IMR-90 (cell line): Measurements from ENCODE around the gene PDCD2. TPM values are rescaled to one million over a fixed set of nuclear protein-coding genes. Genes with fewer than 3 reads are reported as not detected.

ENCODE experiments used
- ATAC-seq: fragments of 200-7000 bp; cut with Tn5 transposase; 2 replicates; pipeline ENCODE4 v1.9.1; 2020; ENCODE audit warnings: low read depth, mild to moderate bottlenecking, moderate library complexity
- BruUV-seq: library from RNA; stranded (reverse); fragments of 400-500 nt; replicated peaks from 2 replicates; lab custom pipeline; 2021; lab: Mats Ljungman, UMichigan
- CTCF ChIA-PET: fragments of 300-600 bp; formaldehyde crosslinking; extraction: SDS; loops from one replicate; lab custom pipeline; 2021; ENCODE audit warnings: antibody characterized with exemption; lab: Yijun Ruan, JAX
- POLR2A ChIA-PET: fragments of 300-600 bp; sonication (Branson Sonifier 250); formaldehyde crosslinking; loops from one replicate; lab custom pipeline; 2022; ENCODE audit warnings: antibody characterized with exemption; ENCODE audit not compliant: unreplicated experiment; lab: Charles Lee
- DNase-seq: peaks from one replicate; pipeline ENCODE4 v3.0.0; 2013
- H2AFZ ChIP-seq: replicated peaks from 2 replicates; pipeline ENCODE3; 2013; ENCODE audit warnings: low read length, mild to moderate bottlenecking; ENCODE audit not compliant: poor library complexity
- H2AK5ac ChIP-seq: 2 replicates; pipeline ENCODE4 v1.6.1; 2013; ENCODE audit warnings: low read depth, low read length, inconsistent platforms
- H2AK9ac ChIP-seq: replicated peaks from 2 replicates; pipeline ENCODE3; 2013; ENCODE audit warnings: mild to moderate bottlenecking, low read depth, low read length, moderate library complexity; ENCODE audit not compliant: poor library complexity
- H2BK120ac ChIP-seq: 2 replicates; pipeline ENCODE4 v1.6.1; 2013; ENCODE audit warnings: low read depth, low read length, inconsistent platforms
- H2BK15ac ChIP-seq: 3 replicates; pipeline ENCODE4 v1.6.1; 2013; ENCODE audit warnings: low read depth, low read length, inconsistent platforms
- H2BK20ac ChIP-seq: 2 replicates; pipeline ENCODE4 v1.6.1; 2013; ENCODE audit warnings: low read depth, mild to moderate bottlenecking, inconsistent platforms, low read length, moderate library complexity
- H2BK5ac ChIP-seq: 2 replicates; pipeline ENCODE4 v1.6.1; 2013; ENCODE audit warnings: mild to moderate bottlenecking, low read depth, low read length, inconsistent platforms; ENCODE audit not compliant: poor library complexity, severe bottlenecking
- H3K14ac ChIP-seq: replicated peaks from 2 replicates; pipeline ENCODE4 v1.6.1; 2013; ENCODE audit warnings: low read depth, low read length, inconsistent platforms
- H3K18ac ChIP-seq: 2 replicates; pipeline ENCODE4 v1.6.1; 2013; ENCODE audit warnings: low read depth, low read length, control low read depth
- H3K23ac ChIP-seq: 2 replicates; pipeline ENCODE4 v1.6.1; 2013; ENCODE audit warnings: low read depth, low read length, inconsistent platforms
- H3K27ac ChIP-seq: 2 replicates; pipeline ENCODE4 v1.5.1; 2013; ENCODE audit warnings: mild to moderate bottlenecking, control low read depth, low read length; ENCODE audit not compliant: insufficient read depth
- H3K27me3 ChIP-seq: 2 replicates; pipeline ENCODE4 v1.6.1; 2013; ENCODE audit warnings: low read length; ENCODE audit not compliant: control insufficient read depth, insufficient read depth
- H3K36me3 ChIP-seq: 2 replicates; pipeline ENCODE4 v1.6.1; 2013; ENCODE audit warnings: low read length, mixed read lengths; ENCODE audit not compliant: control insufficient read depth, insufficient read depth
- H3K4ac ChIP-seq: 2 replicates; pipeline ENCODE4 v1.6.1; 2013; ENCODE audit warnings: low read depth, low read length, inconsistent platforms
- H3K4me1 ChIP-seq: 2 replicates; pipeline ENCODE4 v1.6.1; 2013; ENCODE audit warnings: low read length, mixed read lengths; ENCODE audit not compliant: control insufficient read depth, insufficient read depth
- H3K4me2 ChIP-seq: 2 replicates; pipeline ENCODE4 v1.6.1; 2013; ENCODE audit warnings: low read depth, mild to moderate bottlenecking, control low read depth, low read length, moderate library complexity
- H3K4me3 ChIP-seq: 2 replicates; pipeline ENCODE4 v1.5.1; 2013; ENCODE audit warnings: low read depth, mild to moderate bottlenecking, control low read depth, low read length, moderate library complexity; ENCODE audit not compliant: insufficient read depth
- H3K56ac ChIP-seq: 2 replicates; pipeline ENCODE4 v1.6.1; 2013; ENCODE audit warnings: low read length, inconsistent platforms; ENCODE audit not compliant: insufficient read depth; ENCODE audit errors: extremely low read depth
- H3K79me1 ChIP-seq, 2 experiments: 2 replicates each; pipeline ENCODE4 v1.6.1; 2013; ENCODE audit warnings: low read length in 2 of 2, inconsistent platforms in 1 of 2, low read depth in 1 of 2
- H3K9ac ChIP-seq: 2 replicates; pipeline ENCODE4 v1.6.1; 2013; ENCODE audit warnings: low read depth, low read length, control low read depth
- H3K9me1 ChIP-seq: 2 replicates; pipeline ENCODE4 v1.6.1; 2013; ENCODE audit warnings: low read length, inconsistent platforms; ENCODE audit not compliant: insufficient read depth
- H3K9me3 ChIP-seq: 2 replicates; pipeline ENCODE4 v1.6.1; 2013; ENCODE audit warnings: low read length; ENCODE audit not compliant: control insufficient read depth, insufficient read depth
- H4K20me1 ChIP-seq: 2 replicates; pipeline ENCODE4 v1.6.1; 2013; ENCODE audit warnings: low read length, inconsistent platforms; ENCODE audit not compliant: insufficient read depth
- H4K5ac ChIP-seq: 2 replicates; pipeline ENCODE4 v1.6.1; 2013; ENCODE audit warnings: mild to moderate bottlenecking, low read depth, low read length, control low read depth
- H4K8ac ChIP-seq, 2 experiments: 2 replicates each; pipeline ENCODE4 v1.6.1; 2013; ENCODE audit warnings: low read depth in 2 of 2, low read length in 2 of 2, control low read depth in 1 of 2, inconsistent platforms in 1 of 2
- H4K91ac ChIP-seq: 2 replicates; pipeline ENCODE4 v1.6.1; 2013; ENCODE audit warnings: low read depth, low read length, inconsistent platforms; ENCODE audit not compliant: insufficient read depth
- CHD1 ChIP-seq: IDR thresholded peaks from 2 replicates; pipeline ENCODE4 v1.6.1; 2012; ENCODE audit warnings: low read depth, low read length, improper control_type of control experiment
- CTCF ChIP-seq: conservative IDR thresholded peaks from 2 replicates; pipeline ENCODE4 v1.5.1; 2012; ENCODE audit warnings: mild to moderate bottlenecking, low read depth, low read length, improper control_type of control experiment
- MAFK ChIP-seq: IDR thresholded peaks from 2 replicates; pipeline ENCODE4 v1.6.1; 2012; ENCODE audit warnings: low read depth, low read length, improper control_type of control experiment
- MXI1 ChIP-seq: IDR thresholded peaks from 2 replicates; pipeline ENCODE4 v1.6.1; 2012; ENCODE audit warnings: low read depth, mild to moderate bottlenecking, low read length, moderate library complexity, borderline replicate concordance
- NFE2L2 ChIP-seq: fragments of 150-350 bp; IDR thresholded peaks from 2 replicates; pipeline ENCODE4 v1.6.1; 2016; ENCODE audit warnings: low read depth, mild to moderate bottlenecking, low read length
- RAD21 ChIP-seq: IDR thresholded peaks from 2 replicates; pipeline ENCODE4 v1.6.1; 2012; ENCODE audit warnings: low read length, improper control_type of control experiment
- RCOR1 ChIP-seq: IDR thresholded peaks from 2 replicates; pipeline ENCODE4 v1.6.1; 2012; ENCODE audit warnings: mild to moderate bottlenecking, low read length, improper control_type of control experiment; ENCODE audit not compliant: insufficient replicate concordance
- RFX5 ChIP-seq: IDR thresholded peaks from 2 replicates; pipeline ENCODE4 v1.8.0; 2012; ENCODE audit warnings: low read depth, mild to moderate bottlenecking, low read length, moderate library complexity
- SMC3 ChIP-seq: fragments of 150-350 bp; IDR thresholded peaks from 2 replicates; pipeline ENCODE4 v1.6.1; 2016; ENCODE audit warnings: low read depth, mild to moderate bottlenecking, antibody characterized with exemption, low read length, moderate library complexity
- dilution Hi-C: fragments of 300-500 bp; cut with HindIII; formaldehyde crosslinking; loops from one replicate; pipeline ENCODE4 v1.14.3; 2018; ENCODE audit warnings: low sequenced_read_pairs; ENCODE audit not compliant: unreplicated experiment
- in situ Hi-C: fragments of 300-500 bp; cut with MboI; formaldehyde crosslinking; loops from 3 replicates; pipeline ENCODE4 v1.14.3; 2019; ENCODE audit warnings: low sequenced_read_pairs, inconsistent platforms, mixed read lengths
- intact Hi-C: fragments of 100-400 bp; cut with micrococcal nuclease; formaldehyde crosslinking; loops from 2 replicates; pipeline ENCODE4 v1.10.0; 2022
- polyA plus RNA-seq, 3 experiments: library from polyadenylated mRNA; depleted of rRNA; stranded (reverse); fragments of >200 nt; gene quantifications; 2 replicates each; pipeline ENCODE4 v1.2.3, GENCODE V29; 2012; ENCODE audit warnings: low replicate concordance in 1 of 3
- total RNA-seq: library from RNA; depleted of rRNA; stranded (reverse); fragments of >200 nt; gene quantifications from 2 replicates; pipeline ENCODE4 v1.2.3, GENCODE V29; 2012

PDCD2 gene
- total and polyA plus RNA-seq, 2 of the 4 experiments (the other 2 are of a cell fraction): 46.1 to 48.8 TPM

- no peak for ATAC-seq
- H2BK15ac ChIP-seq: no peak overlapping the region
- no peak overlapping the region for H3K23ac ChIP-seq
- no peak overlapping the region for H3K56ac ChIP-seq
- in situ Hi-C loops (no loop called here), intact Hi-C loops (no loop called here), dilution Hi-C loops (no loop called here)
- peaks cover 27% of the 10 kb centered on the region for H3K36me3 ChIP-seq
- H3K14ac ChIP-seq: no peak overlapping the region
- no peak overlapping the region for H4K91ac ChIP-seq
- H3K9ac ChIP-seq: no peak overlapping the region
- ChIA-PET CTCF (no interaction called here), POLR2A (no interaction called here)
- peaks cover 3% of the 10 kb centered on the region; the same call in 1 of the 2 replicates for H3K4me1 ChIP-seq
- DNase-seq: no peak
- no peak overlapping the region for H2AFZ ChIP-seq
- H2AK9ac ChIP-seq: no peak overlapping the region
- peaks cover 11 to 20% of the 10 kb centered on the region in 2 experiments for H3K79me1 ChIP-seq
- no peak overlapping the region for H2BK120ac ChIP-seq
- H4K5ac ChIP-seq: no peak overlapping the region
- H2BK20ac ChIP-seq: no peak overlapping the region
- H3K9me1 ChIP-seq: no peaks in the 10 kb centered on the region
- no TSS peak for BruUV-seq
- no peaks in the 10 kb centered on the region for H3K9me3 ChIP-seq
- H4K20me1 ChIP-seq: no peaks in the 10 kb centered on the region; the same call in 1 of the 2 replicates
- no peak overlapping the region for H3K27ac ChIP-seq
- H3K27me3 ChIP-seq: no peaks in the 10 kb centered on the region
- no peak overlapping the region for H2AK5ac ChIP-seq
- H3K4me3 ChIP-seq: no peak overlapping the region
- H3K4me2 ChIP-seq: no peak overlapping the region
- H4K8ac ChIP-seq: no peak overlapping the region
- H3K18ac ChIP-seq: no peak overlapping the region
- no peak overlapping the region for H3K4ac ChIP-seq
- no peak for TF ChIP-seq MXI1
- TF ChIP-seq CTCF: no peak
- no peak for TF ChIP-seq NFE2L2
- no peak for TF ChIP-seq RAD21
- no peak for TF ChIP-seq RCOR1
- TF ChIP-seq CHD1: no peak
- no peak for TF ChIP-seq MAFK
- TF ChIP-seq SMC3: no peak
- TF ChIP-seq RFX5: no peak
- H2BK5ac ChIP-seq: no peak overlapping the region
Measured at GRCh38 chr6:170578909-170579308, 5.5 kb downstream of the PDCD2 start.
